Stimulated activated CD8-positive, alpha-beta memory T cell treated with anti-CD3 and anti-CD28 coated beads, Interleukin-12 subunit alpha, Interleukin-12 subunit beta, amount 100 ng/mL, for 1 hour (primary cell): Measurements from ENCODE around the gene TCF7.

ENCODE experiments used
- DNase-seq: peaks from one replicate; pipeline ENCODE4 v3.0.0-alpha.2; 2020; ENCODE audit warnings: low read depth

TCF7 gene

DNA sequence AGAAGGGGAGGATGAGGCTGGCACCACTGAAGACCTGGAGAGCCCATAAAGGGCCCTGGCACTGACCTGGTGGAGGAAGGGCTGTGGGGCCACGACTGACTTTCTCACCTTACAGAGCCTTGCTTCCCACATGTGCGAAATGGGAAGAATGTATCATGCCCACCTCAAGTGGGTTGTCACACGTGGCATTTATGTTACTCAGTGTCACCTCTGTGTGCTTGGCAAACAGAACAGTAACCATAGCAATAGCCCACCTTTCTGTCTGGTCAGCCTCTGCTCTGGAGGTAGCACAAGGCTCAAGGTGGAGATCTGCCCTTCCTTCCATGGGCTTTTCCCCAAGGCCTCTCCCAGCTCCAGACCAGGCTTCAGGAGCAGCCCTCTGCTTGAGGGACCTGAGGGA lies 16.7 kb downstream of the TCF7 start:
- no peak for DNase-seq

DNA sequence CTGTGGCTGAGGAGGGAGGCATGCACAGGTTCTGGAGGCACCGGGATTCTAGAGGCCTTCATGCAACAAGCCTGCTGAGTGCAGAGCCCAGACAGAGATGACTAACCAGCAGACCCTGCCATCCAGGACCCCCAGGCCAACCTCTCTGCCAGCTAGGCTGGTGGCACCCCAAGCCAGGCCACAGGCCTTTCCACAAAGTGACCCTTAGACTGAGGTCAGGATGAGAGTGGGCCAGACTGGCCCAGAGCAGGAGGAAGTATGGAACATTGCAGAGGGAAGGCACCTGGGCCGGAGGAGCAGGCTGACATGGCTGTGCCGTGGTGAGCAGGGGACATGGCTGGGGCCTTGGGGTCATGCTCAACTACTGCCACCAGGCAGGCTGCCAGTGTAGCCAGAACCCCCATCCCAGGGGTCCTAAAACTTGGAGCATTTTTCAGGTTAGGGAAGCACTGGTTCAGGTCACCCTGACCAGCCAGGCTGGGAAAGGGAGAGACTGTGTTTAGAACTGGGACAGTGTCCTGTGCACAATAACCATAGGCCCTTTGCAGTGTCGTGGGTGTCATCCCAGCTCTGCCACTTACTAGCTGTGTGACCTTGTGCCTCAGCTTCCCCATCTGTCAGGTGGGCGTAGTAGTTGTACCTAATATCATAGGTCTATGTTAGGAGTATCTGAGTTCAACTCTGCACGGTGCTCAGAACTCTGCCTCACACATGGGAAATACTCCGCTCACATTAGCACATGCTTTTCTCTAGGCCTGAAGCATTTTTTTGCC lies 17.3 kb downstream of the TCF7 start:
- no peak for DNase-seq

DNA sequence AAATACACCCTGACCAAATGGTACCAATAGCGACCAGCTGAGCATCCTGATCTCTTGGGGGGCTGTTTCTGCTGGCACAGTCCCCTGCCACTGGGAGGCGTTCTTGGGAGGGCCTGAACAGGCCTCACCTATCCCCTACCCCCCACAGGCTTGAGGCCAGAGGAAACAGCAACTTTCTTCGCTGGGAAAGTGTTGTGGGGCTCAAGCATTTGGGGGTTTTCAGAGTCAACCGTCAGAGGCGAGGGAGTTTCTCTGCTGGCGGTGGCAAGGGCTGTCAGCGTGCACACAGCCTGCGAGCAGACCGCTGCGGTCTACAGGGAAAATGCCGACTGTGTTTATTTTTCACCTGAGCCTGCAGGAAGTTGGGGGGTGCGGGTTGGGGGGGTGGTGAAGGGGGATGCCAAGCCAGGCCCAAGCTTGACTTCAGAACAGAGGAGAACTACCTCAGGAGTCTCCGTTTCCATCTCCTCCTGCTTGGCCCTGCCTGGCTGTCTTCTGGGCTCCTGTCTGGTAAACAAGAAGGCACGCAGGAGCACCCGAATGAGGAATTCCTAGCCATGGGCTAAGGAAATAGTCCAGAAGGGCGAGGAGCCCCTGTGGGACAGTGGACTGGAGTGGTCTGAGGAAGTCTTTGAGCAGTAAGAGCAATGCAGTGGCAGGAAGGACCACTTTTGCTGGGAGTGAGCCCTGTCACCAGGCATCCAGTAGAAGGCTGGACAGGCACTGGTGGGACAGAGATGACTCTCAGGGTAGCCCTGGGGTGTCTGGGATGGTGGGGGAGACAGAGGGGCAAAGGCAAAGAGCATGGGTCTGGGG lies 18.1 kb downstream of the TCF7 start:
- DNase-seq = peak; percentile 70

DNA sequence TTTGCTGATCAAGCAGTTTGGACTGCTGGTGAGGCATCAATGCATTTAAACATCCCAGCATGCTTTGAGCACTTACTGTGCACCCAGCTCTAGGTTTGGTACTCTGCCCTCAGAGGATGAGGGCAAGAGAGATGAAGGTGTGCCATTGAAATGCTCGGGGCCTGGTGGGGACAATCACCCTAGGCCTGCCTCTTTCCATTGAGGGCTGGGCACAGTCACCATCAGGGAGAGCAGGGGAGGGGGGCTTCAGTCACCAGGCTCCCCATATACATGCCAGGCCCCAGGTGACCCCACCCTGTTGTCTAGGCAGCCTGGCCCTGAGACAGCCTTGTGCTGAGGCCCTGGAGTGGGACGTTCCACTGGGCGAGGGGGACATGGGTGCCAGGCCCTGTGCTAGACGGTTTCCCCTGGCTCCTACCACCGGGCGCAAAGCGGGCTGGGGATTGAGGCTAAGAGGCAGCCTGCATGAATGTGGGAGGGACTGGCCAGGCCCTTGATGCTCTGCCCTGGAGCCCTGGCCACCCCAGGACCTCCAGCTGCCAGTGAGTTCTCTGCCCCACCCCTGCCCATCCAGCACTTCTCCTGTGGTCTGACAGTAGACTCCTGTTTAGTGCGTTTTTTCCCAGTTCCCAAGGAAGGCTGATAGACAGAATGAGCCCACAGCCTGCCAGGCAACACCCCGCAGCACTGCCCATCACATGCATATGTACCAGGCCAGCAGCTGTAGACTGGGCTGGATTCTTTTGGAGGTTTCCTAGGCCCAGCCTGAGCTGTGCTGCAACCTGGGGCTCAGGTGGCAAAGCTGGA lies 18.9 kb downstream of the TCF7 start:
- DNase-seq = no peak

DNA sequence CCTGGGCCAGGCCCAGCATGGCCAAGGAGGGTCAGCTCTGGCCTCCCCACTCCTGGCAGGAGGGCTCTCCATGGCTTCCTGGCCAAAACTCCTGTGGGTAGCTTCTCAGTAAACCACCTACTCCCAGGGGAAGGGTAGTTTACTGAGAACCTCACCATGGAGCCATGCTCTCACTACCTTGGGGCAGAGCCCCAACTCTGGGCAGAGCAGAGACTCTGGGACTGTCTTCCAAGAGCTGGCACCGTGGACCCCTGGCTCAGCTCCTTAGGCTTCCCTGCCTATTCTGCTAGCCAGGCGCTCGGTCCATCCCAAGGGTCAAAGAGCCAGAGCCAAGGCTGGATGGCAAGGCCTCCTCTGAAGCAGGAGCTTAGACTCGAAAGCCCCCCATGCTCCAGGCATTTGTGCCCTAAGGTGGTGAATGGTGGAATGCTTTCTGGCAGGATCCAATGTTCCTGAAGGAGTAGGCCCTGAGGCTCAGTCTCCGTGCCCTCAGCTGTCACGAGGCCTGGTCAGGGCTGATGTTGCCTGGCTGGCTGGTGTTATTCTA lies 19.6 kb downstream of the TCF7 start:
- DNase-seq = no peak

DNA sequence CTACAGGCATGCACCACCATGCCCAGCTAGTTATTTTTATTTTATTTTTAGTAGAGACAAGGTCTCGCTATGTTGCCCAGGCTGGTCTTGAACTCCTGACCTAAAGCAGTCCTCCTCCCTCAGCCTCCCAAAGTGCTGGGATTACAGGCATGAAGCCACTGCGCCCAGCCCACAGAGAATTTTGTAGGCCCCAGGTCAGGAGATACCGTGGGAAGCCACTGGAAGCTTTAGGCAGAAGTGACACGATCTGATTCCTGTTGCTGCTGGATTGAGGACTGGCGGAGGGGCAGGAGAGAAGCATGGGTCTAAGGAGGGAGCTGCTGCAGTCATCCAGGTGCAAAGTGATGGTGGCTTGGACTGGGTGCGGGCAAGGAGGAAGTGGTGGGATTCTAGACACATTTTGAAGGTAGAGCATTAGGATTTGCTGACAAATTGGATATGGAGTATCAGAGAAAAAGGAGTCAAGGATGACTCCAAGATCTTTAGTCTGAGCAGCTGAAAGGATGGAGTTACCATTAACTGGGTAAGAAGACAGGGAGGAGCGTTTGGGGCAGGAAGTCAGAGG lies 20.7 kb downstream of the TCF7 start:
- DNase-seq = no peak

DNA sequence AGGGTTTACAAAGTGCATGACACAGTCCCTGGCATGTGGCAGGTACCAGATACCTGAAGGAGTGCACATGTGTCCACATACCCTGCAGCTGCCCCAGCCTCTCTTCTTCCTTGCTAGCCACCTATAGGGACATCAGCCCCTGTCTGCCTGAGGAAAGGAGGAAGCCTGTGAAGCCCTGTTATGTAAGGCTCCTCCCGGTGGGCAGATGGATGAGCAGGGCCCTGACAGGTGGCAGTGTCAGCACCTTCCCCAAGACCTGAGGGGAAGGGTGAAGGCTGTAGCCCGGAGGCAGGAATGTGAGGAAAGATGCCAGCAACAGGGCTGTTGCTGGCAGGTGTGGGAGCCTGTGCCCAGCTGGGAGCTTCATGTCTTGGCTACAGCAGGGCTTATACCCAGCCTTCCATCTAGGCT lies 21.7 kb downstream of the TCF7 start:
- no peak for DNase-seq

DNA sequence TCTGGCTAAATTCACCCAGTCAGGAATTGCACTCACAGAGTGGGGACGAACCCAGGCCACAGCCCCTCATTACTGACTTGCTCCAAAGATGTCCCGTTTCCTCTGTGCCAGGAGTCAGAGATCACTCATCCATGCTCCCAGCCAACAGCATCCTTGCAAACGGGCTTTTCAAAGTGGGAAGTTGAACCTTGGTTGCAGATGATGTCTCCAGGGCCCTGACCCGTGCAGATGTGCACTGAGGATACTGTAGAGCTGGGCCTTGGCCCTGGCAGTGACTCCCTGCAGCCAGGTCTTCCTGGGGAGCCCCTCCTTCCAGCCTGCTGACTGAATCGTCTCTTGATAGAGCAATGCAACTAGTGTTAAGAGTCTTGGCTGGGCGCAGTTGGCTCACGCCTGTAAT lies 22.3 kb downstream of the TCF7 start:
- no peak for DNase-seq

DNA sequence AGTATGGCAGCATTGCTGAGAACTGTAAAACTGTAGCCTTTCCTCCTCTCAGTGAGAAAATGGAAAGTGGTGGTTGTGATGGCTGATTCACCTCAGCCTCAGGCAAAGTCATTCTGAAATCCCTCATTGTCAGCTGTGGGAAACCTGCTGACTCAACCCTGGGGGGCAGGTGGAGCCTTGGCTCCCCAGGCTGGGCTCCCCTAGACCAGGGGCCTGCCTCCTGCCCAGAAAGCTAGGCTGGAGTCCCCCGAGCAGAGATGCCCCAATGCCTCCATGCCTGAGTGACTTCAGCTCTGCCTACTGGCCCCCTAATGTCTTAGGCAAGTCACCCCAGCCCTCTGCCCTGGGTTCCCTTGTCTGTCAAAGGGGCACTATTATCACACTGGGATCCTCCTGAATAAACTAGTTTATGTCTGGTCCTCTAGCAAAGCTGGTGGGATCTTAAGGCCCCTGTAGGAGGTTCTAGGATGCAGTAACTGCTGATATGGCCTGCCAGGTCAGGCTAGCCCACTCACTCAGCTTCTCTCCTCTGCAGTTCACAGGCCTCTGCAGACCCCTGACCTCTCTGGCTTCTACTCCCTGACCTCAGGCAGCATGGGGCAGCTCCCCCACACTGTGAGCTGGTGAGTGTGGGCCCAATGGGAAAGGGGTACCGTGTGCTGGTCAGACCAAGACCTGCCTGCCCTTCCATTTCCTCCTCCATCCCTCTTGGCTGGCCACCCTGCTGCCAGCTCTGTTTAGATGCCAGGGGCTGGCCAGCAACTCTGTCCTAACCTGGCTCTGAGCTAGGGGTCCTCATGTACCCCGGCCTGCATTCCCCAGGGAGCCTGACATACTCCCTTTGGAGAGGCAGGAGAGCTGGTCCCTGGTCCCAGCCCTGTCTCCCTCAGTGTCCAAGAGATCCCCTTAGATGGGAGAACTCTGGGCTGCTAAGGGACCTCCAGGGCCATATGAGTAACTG lies 24.2 kb downstream of the TCF7 start:
- no peak for DNase-seq

DNA sequence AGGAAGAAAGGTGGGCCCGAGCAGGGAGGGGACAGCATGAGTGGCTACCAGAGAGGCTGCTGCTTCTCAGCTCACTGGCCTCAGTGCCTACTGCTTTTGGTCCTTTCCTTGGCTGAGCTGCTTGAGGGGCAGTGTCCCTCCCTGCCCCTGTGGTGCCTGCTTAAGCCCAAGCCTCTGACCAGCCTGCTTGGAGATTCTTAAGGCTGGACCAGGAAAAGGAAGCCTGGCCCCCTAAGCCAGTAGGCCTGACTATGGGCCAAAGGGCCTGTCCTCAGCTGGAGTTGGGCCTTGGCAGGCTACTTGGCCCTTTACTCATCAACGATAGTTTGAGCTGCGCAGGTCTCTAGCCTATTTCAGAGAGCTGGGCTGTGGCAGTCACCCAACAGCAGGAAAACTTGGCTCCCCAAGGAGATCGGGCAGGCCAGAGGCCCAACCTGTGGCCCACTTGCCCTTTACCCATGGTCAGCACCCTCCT lies 24.9 kb downstream of the TCF7 start:
- no peak for DNase-seq

DNA sequence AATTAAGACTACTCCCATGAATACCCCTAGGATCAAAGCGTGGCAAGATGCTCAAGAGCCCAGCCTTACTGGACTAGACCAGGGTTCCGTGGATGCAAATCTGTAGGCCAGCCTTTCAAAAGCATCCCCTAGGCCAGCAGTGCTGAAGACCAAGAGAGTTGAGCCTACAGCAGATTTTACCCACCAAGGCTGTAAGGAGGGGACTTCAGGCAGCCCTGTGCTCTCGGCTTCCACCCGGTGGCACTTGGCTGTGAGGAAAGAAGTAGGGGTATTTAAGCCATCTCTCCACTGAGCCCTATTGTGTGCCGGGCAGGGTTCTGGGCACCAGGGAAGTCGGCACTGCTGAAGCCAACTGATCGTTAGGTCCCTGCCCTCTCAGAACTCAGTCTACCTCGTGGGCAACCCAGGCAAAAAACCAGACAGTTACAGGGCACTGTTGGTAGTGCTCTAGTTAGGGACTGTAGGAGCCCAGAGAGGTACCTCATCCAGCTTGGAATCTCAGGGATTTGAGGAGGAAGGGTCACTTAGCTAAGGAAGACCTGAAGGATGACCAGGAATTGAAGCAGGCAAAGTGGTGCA lies 25.5 kb downstream of the TCF7 start:
- no peak for DNase-seq

DNA sequence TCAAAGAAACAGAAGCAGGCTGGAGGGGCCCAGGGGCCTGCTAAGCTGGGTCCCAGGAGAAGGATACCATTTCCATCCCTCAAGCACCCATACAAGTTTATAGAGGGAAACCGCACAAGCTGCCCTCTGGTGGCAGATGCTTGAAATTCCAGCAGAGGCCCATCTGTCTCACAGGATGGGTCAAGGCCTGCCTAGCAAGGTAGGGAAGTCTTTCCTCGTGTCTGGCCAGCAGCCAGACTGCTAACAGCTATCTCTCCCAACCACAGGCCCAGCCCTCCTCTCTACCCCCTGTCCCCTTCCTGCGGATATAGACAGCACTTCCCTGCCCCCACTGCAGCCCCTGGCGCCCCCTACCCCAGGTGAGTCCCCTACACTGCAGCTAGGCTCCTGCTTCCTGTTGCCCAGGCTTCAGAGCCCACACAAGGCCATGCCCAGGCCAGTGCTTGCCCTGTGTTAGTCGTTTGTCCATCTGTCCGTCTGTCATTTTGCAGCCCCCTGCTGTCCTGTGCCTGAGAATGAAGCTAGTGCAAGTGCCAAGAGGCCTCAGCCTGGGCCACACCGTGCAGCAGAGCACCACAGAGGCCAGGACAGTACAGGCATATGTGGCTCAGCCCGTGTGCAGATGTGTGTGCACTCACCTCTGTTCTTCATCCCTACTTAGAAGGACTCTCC lies 26.2 kb downstream of the TCF7 start:
- DNase-seq = peak; percentile 46

DNA sequence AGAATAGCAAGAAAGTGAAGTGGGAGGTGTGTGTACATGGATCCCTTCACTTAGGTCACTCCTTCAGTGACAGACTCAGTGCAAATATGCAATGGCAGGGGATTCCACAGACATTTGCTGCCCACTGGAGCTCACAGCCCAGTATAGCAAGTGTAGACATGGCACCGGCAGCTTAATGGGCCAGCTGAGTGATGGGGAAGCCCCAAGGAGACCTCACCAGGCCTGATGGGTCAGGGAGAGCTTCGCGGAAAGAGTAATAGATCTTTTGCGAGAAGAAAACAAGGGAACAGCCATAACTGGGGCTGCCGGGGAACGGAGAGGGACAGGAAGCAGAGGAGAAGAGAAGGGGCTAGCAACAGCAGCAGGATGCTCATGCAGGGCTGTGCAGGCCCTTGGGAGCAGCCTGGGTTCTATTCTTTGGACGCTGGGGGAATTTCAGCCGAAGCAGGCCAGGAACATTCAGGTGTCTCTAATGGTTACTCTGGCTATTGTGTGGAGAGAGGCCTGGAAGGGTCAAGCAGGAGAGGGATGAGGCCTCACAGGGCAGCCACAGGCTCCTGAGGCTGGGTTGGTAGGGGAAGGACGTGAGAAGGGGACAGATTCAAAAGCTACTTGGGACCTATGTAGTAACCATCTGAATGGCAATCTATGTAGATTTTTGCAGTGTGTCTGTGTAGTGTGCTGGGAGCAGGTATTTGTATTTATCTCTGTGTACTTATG lies 27.0 kb downstream of the TCF7 start:
- DNase-seq = no peak

DNA sequence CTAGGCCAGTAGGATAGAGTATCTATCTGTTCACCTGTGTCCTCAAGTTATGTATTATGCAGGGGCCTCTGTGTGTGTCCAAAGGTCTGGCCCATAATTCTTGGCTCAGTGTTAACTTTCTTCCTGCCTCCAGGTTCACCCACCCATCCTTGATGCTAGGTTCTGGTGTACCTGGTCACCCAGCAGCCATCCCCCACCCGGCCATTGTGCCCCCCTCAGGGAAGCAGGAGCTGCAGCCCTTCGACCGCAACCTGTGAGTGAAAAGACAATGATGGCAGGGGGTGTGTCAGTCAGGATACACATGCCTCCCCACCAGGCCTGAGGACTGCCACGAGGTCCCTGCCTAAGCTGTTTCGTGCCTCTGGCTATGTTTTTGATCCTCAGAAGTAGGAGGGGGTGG lies 27.6 kb downstream of the TCF7 start:
- no peak for DNase-seq

DNA sequence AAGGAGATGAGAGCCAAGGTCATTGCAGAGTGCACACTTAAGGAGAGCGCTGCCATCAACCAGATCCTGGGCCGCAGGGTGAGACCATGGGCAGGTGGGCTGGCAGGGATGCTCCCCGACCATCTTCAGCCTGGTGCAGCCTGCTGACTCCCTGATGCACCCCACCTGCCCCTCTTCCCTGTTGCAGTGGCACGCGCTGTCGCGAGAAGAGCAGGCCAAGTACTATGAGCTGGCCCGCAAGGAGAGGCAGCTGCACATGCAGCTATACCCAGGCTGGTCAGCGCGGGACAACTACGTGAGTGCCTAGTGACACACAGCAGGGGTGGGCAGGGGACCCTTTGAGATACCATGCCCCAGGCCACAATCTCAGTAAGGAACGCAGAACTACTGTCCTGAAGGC lies 28.3 kb downstream of the TCF7 start:
- DNase-seq = no peak

DNA sequence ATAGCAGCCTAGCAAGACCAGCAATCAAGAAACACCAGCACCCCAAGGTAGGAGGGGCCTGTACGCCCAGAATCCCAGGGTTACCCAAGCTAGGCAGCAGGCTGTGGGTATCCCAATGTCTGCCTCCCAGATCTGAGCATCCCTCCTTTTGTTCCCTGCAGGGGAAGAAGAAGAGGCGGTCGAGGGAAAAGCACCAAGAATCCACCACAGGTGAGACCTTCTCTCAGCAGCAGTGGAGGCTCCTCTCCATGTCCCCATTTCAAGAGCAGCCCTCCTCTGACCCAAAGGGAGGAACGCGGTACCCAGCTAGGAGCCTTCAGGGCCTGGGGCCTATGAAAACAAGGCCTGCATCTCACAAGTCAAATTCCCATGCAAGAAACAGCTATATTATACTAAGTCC lies 28.9 kb downstream of the TCF7 start:
- no peak for DNase-seq

DNA sequence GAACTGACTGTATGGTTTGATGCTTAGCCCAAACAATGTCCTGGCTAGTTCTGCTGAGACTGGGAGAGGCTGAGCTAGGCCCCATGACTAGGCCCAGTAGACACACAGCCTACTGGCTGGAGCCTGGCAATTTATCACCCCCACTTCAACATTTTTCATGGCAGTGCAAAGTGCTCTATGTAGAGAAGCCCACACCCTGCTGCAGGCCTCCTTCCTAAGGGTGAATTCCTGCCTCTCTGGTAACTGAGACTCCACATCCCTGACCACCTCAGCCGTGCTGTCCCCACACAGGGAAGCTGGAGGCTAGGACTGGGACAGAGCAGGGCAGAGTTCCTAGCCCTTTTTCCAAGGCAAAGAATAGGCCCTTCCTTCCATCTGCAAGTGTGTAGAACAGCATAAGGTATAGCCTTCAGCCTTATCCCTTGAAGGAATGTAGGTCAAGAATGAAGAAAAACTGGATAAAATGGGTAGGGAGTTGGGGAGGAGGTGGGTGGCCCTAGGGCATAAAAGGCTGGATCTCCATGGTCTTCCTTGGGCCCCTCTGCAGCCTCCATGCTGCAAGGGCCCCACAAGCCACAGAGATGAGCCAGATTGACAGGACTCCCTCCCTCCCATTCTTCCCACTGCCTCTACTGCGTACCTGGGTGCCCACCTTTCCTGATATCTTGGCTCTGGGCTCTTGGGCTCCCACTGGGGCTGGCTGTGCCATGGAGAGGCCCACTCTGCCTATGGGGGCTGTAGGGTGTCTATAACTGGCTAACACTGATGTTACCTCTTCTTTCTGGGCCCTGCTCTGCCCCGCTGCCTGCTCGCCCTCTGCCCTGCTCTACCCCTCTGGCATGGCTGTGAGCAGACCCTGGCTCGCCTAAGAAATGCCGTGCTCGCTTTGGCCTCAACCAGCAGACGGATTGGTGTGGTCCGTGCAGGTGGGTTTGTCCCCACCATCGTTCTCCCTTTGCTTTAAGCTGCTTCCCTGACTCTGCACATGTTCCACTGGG lies 29.8 kb downstream of the TCF7 start:
- DNase-seq = no peak
